A172 (cell line): ENCODE data around the gene LY6G6D. TPM values are rescaled to one million over a fixed set of nuclear protein-coding genes. Genes with fewer than 3 reads are reported as not detected.

Experiments
- DNase-seq: peaks from one replicate; pipeline ENCODE4 v3.0.0-alpha.2; 2015; ENCODE audit warnings: low spot score
- total RNA-seq: library from RNA; depleted of rRNA; stranded (reverse); fragments of >200 nt; shearing (Covaris generic); gene quantifications from 2 replicates; pipeline ENCODE4 v1.2.3, GENCODE V29; 2014

LY6G6D gene
- total RNA-seq, 1 experiment from 2014 or later = not detected

- peak; percentile 86 for DNase-seq
Measured at GRCh38 chr6:31736021-31736767, 21.0 kb downstream of the LY6G6D start, which contains the start of gene CLIC1. TSS of gene CLIC1 (minus strand) at chr6:31736530. CDS start at chr6:31736300, 230 bp downstream.

- no peak for DNase-seq
Measured at GRCh38 chr6:31736768-31737314, 21.7 kb downstream of the LY6G6D start.

GRCh38 chr6:31737315-31737990 is 22.3 kb downstream of the LY6G6D start:
- peak; percentile 10 for DNase-seq

- peak; percentile 89 for DNase-seq
Measured at GRCh38 chr6:31737991-31738979, 23.1 kb downstream of the LY6G6D start.

- peak; percentile 99 for DNase-seq
Measured at GRCh38 chr6:31739639-31740396, 24.7 kb downstream of the LY6G6D start, which contains the start of gene MSH5. TSS of gene MSH5 (plus strand) at chr6:31740005. CDS start at chr6:31740467, 462 bp downstream.

- DNase-seq = no peak
Measured at GRCh38 chr6:31740397-31741223, 25.5 kb downstream of the LY6G6D start.

GRCh38 chr6:31741815-31742214 is 26.7 kb downstream of the LY6G6D start:
- DNase-seq = no peak

- DNase-seq = no peak
Measured at GRCh38 chr6:31742894-31743293, 27.7 kb downstream of the LY6G6D start.

- no peak for DNase-seq
Measured at GRCh38 chr6:31744422-31744821, 29.3 kb downstream of the LY6G6D start.

GRCh38 chr6:31749301-31750036 is 34.3 kb downstream of the LY6G6D start:
- no peak for DNase-seq

GRCh38 chr6:31750411-31751022 is 35.4 kb downstream of the LY6G6D start:
- peak; percentile 89 for DNase-seq

- DNase-seq = peak; percentile 70
Measured at GRCh38 chr6:31752739-31753319, 37.7 kb downstream of the LY6G6D start.

GRCh38 chr6:31758281-31758680 is 43.1 kb downstream of the LY6G6D start:
- DNase-seq = no peak

- DNase-seq = no peak
Measured at GRCh38 chr6:31760790-31761189, 45.6 kb downstream of the LY6G6D start.

GRCh38 chr6:31761343-31761742 is 46.2 kb downstream of the LY6G6D start:
- no peak for DNase-seq

GRCh38 chr6:31762356-31762755 is 47.2 kb downstream of the LY6G6D start, which contains the start of gene SAPCD1:
TSS of gene SAPCD1 (plus strand) at chr6:31762656. CDS start at chr6:31763055, 399 bp downstream.
- no peak for DNase-seq

GRCh38 chr6:31762878-31763618 is 47.9 kb downstream of the LY6G6D start:
- DNase-seq = no peak

- peak; percentile 75 for DNase-seq
Measured at GRCh38 chr6:31763619-31763940, 48.4 kb downstream of the LY6G6D start.
